Panc1 (cell line): ENCODE results near the gene UBE2G1. TPM values are rescaled to one million over a fixed set of nuclear protein-coding genes. Genes with fewer than 3 reads are reported as not detected.

ENCODE experiments used
- ATAC-seq: fragments of 200-7000 bp; cut with Tn5 transposase; 2 replicates; pipeline ENCODE4 v1.9.1; 2020; ENCODE audit warnings: mild to moderate bottlenecking, moderate library complexity
- BruUV-seq: library from RNA; stranded (reverse); fragments of 400-500 nt; replicated peaks from 2 replicates; lab custom pipeline; 2021; lab: Mats Ljungman, UMichigan
- CTCF ChIA-PET: fragments of 300-600 bp; sonication (Branson Sonifier 250); formaldehyde crosslinking; loops from one replicate; lab custom pipeline; 2022; ENCODE audit warnings: antibody characterized with exemption; lab: Charles Lee
- POLR2A ChIA-PET: fragments of 300-600 bp; sonication (Branson Sonifier 250); formaldehyde crosslinking; loops from one replicate; lab custom pipeline; 2022; ENCODE audit warnings: antibody characterized with exemption; lab: Charles Lee
- DNase-seq: peaks from one replicate; pipeline ENCODE4 v3.0.0-alpha.2; 2010; ENCODE audit warnings: low read depth, low spot score
- H3K27ac ChIP-seq: 2 replicates; pipeline ENCODE4 v1.5.1; 2011; ENCODE audit warnings: mild to moderate bottlenecking, low read length, inconsistent platforms
- H3K27me3 ChIP-seq: fragments of 200-500 bp; sonication (Bioruptor generic); 2 replicates; pipeline ENCODE4 v1.6.0; 2014; ENCODE audit warnings: low read length, inconsistent platforms; ENCODE audit not compliant: control insufficient read depth, insufficient read depth
- H3K36me3 ChIP-seq: fragments of 200-500 bp; sonication (Bioruptor generic); 2 replicates; pipeline ENCODE4 v1.5.1; 2014; ENCODE audit warnings: inconsistent platforms, mild to moderate bottlenecking, low read length, moderate library complexity; ENCODE audit not compliant: control insufficient read depth, insufficient read depth
- H3K4me1 ChIP-seq: 2 replicates; pipeline ENCODE4 v1.5.1; 2011; ENCODE audit warnings: inconsistent platforms, mild to moderate bottlenecking, low read length, moderate library complexity; ENCODE audit not compliant: control insufficient read depth, insufficient read depth
- H3K4me3 ChIP-seq, 2 experiments: 2 replicates each; pipeline ENCODE4 v1.5.1; 2011 to 2012; ENCODE audit warnings: low read depth in 2 of 2, low read length in 2 of 2, mild to moderate bottlenecking in 2 of 2, inconsistent platforms in 1 of 2, moderate library complexity in 1 of 2
- H3K9me3 ChIP-seq: fragments of 200-500 bp; sonication (Bioruptor generic); 2 replicates; pipeline ENCODE4 v1.5.1; 2014; ENCODE audit warnings: low read depth, mild to moderate bottlenecking, inconsistent platforms, low read length, moderate library complexity; ENCODE audit not compliant: control insufficient read depth, insufficient read depth
- CTCF ChIP-seq: fragments of 450-650 bp; IDR thresholded peaks from 2 replicates; pipeline ENCODE4 v1.5.1; 2017; ENCODE audit warnings: mild to moderate bottlenecking
- POLR2AphosphoS5 ChIP-seq: IDR thresholded peaks from 2 replicates; pipeline ENCODE4 v1.6.1; 2012; ENCODE audit warnings: mild to moderate bottlenecking, low read depth, low read length, moderate library complexity
- SIN3A ChIP-seq: IDR thresholded peaks from 2 replicates; pipeline ENCODE4 v1.6.1; 2012; ENCODE audit warnings: low read depth, mild to moderate bottlenecking, low read length, moderate library complexity, borderline replicate concordance; ENCODE audit not compliant: insufficient read depth
- TCF7L2 ChIP-seq: IDR thresholded peaks from 2 replicates; pipeline ENCODE4 v1.6.1; 2011; ENCODE audit warnings: mild to moderate bottlenecking, low read depth, low read length, inconsistent platforms
- in situ Hi-C: cut with HindIII; loops from 2 replicates; pipeline ENCODE4 v1.10.0; 2016; ENCODE audit warnings: low sequenced_read_pairs, low pct_unique_long_range_greater_than_20kb
- intact Hi-C: fragments of 100-400 bp; cut with micrococcal nuclease; formaldehyde crosslinking; loops from one replicate; pipeline ENCODE4 v1.10.0; 2022; ENCODE audit not compliant: unreplicated experiment
- total RNA-seq: library from RNA; stranded (reverse); gene quantifications from one replicate; pipeline ENCODE4 v1.2.1, GENCODE V29; 2021; ENCODE audit not compliant: unreplicated experiment
- TF ChIP-seq, protein P1 (sequence below), 2 experiments: IDR thresholded peaks; 2 replicates each; pipeline ENCODE4 v1.6.1; 2011 to 2012; ENCODE audit warnings: low read depth in 2 of 2, control low read depth in 1 of 2, low read length in 1 of 2, mild to moderate bottlenecking in 1 of 2, moderate library complexity in 1 of 2; ENCODE audit not compliant: insufficient read depth in 1 of 2

UBE2G1 gene
- total RNA-seq, 1 experiment from 2014 or later, result 119 TPM

- ATAC-seq, result no peak
- no peak for TF ChIP-seq POLR2AphosphoS5
- TF ChIP-seq SIN3A, result no peak
- no peak for TF ChIP-seq TCF7L2
- TF ChIP-seq, protein P1, sequence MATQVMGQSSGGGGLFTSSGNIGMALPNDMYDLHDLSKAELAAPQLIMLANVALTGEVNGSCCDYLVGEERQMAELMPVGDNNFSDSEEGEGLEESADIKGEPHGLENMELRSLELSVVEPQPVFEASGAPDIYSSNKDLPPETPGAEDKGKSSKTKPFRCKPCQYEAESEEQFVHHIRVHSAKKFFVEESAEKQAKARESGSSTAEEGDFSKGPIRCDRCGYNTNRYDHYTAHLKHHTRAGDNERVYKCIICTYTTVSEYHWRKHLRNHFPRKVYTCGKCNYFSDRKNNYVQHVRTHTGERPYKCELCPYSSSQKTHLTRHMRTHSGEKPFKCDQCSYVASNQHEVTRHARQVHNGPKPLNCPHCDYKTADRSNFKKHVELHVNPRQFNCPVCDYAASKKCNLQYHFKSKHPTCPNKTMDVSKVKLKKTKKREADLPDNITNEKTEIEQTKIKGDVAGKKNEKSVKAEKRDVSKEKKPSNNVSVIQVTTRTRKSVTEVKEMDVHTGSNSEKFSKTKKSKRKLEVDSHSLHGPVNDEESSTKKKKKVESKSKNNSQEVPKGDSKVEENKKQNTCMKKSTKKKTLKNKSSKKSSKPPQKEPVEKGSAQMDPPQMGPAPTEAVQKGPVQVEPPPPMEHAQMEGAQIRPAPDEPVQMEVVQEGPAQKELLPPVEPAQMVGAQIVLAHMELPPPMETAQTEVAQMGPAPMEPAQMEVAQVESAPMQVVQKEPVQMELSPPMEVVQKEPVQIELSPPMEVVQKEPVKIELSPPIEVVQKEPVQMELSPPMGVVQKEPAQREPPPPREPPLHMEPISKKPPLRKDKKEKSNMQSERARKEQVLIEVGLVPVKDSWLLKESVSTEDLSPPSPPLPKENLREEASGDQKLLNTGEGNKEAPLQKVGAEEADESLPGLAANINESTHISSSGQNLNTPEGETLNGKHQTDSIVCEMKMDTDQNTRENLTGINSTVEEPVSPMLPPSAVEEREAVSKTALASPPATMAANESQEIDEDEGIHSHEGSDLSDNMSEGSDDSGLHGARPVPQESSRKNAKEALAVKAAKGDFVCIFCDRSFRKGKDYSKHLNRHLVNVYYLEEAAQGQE (IDR thresholded peaks at IDR 0.05; ENCODE audit: insufficient read depth in 1 of 2, low read depth in 2 of 2, low read length in 1 of 2), result no peak
- TF ChIP-seq CTCF, result no peak
- no peak for DNase-seq
- H3K4me1 ChIP-seq, result peaks cover 11% of the 10 kb centered on the region; the same call in 1 of the 2 replicates
- H3K27me3 ChIP-seq, result no peaks in the 10 kb centered on the region
- no peak overlapping the region for H3K4me3 ChIP-seq
- ChIA-PET CTCF (interaction anchor here (0.6 kb wide), 1 partner anchor 22 kb away, joined by 11 read pairs; no protein-coding TSS in a partner anchor), POLR2A (no interaction called here)
- no TSS peak for BruUV-seq
- intact Hi-C loops, result no loop called here
- no peaks in the 10 kb centered on the region for H3K9me3 ChIP-seq
- no peak overlapping the region for H3K27ac ChIP-seq
- peaks cover 2% of the 10 kb centered on the region; the same call in 1 of the 2 replicates for H3K36me3 ChIP-seq
- in situ Hi-C loops, result no loop called here
These were observed 132.1 kb downstream of the UBE2G1 start for GRCh38 chr17:4234401-4234800.

DNA sequence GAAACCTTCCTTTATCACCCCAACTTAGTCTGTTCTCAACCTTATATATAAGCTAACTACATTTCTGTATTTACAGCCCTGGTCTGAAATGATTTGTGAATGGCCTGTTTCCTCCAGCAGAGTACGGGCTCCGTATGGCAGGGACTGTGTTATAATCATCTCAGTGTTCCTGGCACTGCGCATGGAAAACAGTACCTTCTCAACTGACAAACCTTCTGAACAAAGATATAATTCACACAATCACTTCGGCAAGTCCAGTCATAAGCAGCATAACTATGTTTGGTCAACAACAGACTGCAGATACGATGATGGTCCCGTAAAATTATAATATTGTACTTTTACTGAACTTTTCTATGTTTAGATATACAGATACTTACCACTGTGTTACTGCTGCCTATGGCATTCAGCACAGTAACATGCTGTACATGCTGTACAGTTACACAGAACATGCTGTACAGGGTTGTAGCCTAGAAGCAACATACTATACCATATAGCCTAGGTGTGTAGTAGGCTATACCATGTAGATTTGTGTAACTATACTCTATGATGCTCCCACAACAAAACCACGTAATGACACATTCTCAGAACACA is 132.7 kb downstream of the UBE2G1 start:
- Histone ChIP-seq H3K9me3 (no peaks in the 10 kb centered on the region), H3K27me3 (no peaks in the 10 kb centered on the region), H3K4me1 (peaks cover 11% of the 10 kb centered on the region; the same call in 1 of the 2 replicates), H3K27ac (no peak overlapping the region), H3K36me3 (peaks cover 2% of the 10 kb centered on the region; the same call in 1 of the 2 replicates), H3K4me3 (no peak overlapping the region)
- ChIA-PET CTCF (no interaction called here), POLR2A (interaction anchor here (0.6 kb wide), 1 partner anchor 275 kb away, joined by 3 read pairs; no protein-coding TSS in a partner anchor)
- DNase-seq, result no peak
- TF ChIP-seq SIN3A (no peak), CTCF (no peak), POLR2AphosphoS5 (no peak), TCF7L2 (no peak)
- TF ChIP-seq, protein P1 (IDR thresholded peaks at IDR 0.05; ENCODE audit: insufficient read depth in 1 of 2, low read depth in 2 of 2, low read length in 1 of 2), result no peak
- intact Hi-C loops, result no loop called here
- ATAC-seq, result no peak
- no TSS peak for BruUV-seq
- in situ Hi-C loops, result no loop called here
